GM19328 (cell line): ENCODE results near the gene TBL1X.

Experiments
- ATAC-seq: cut with Tn5 transposase; IDR thresholded peaks from one replicate; pipeline ENCODE4 v1.9.1; 2021; ENCODE audit warnings: mild to moderate bottlenecking, moderate library complexity; ENCODE audit not compliant: unreplicated experiment

TBL1X gene

DNA sequence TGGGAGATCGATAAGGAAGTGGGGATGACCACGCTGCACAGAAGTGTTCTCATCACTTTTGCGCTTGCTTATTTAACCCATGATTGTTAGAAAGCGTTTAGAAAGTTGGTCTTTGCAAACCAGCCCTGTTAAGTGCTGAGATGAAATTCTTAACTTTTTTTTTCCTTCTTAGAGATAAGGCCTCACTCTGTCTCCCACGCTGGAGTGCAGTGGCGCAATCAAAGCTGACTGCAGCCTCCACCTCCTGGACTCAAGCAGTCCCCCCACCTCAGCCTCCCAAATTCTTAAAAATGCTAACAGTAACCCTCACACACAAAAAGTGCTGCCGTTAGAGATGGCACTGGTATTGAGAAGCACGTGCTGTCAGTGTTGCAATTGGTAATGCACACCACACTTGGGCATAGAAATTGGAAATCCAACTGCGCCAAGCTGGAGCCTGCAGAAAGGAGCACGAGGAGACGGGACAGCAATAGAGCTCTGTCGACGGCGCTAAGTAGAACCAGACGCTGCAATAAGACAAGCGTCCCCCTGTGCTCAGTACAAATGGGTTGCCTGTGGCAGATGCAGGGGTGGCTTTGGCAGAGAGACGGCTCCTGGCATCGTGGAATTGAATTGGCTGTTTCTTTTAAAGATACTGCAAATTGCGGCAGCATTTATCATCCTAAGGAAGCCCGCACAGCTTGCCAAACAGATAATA is 113.4 kb downstream of the TBL1X start:
- ATAC-seq, result no peak

DNA sequence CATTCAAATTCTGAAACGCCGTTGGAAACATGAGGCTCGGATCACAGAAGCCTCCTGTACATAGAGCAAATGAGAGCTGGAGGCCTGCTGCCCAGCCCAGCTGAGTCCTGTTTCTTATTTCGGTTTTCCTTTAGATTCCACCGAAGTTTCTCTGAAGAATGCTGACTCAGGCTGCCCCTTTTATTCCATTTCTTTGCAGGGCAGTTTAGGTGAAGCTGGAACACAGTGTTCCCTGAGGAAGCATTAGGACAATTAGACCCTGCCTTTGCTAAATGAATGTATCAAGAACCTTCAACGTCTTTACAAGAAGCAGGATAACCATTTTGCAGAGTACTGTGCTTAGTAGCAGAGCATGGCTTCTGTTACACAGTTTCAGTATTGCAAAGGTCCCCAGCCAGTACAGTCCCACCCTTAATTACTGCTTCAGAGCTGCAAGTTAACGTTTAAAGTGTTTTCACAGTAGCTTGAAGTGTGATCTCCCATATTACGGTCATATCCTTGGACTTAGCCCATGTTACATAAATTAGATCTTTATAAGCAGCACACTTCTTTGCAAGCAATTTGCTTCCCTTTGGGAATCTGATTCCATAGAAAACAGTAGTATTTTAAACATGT is 117.0 kb downstream of the TBL1X start:
- ATAC-seq, result no peak

DNA sequence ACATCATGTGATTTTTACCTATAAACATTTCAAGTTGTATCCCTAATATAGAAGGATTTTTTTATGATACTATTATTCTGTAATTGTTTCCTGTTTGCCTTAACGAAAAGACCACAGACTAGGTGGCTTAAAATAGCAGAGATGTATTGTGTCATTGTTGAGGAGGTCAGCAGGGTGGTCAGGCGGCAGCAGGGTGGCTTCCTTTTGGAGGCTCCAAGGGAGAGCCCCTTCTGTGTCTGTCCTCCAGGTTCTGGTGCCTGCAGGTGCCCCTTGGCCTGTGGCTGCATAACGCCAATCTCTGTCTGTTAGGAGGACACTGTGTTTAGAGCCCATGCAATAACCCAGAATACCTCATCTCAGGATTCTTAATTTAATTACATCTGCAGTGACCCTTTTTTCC is 118.1 kb downstream of the TBL1X start:
- no peak for ATAC-seq

DNA sequence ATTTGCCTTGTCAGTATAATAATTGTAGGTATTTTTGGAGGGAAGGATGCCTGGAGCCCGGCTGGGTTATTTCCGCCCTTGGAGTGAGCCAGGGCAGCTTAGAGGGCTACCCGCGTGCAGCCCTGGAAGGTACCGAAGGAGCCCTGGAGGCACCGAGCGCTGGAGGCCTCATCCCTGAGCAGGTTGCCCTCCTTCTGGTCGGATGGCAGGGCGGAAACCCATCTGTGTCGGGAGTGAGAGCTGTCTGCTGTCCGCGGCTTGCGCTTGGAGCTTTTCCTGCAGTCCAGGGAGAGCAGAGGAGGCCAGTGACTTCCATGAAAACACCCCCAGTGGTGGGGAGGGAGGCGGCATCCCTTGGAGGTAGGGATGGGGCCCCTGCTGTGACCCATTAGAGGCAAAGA is 122.1 kb downstream of the TBL1X start:
- no peak for ATAC-seq

DNA sequence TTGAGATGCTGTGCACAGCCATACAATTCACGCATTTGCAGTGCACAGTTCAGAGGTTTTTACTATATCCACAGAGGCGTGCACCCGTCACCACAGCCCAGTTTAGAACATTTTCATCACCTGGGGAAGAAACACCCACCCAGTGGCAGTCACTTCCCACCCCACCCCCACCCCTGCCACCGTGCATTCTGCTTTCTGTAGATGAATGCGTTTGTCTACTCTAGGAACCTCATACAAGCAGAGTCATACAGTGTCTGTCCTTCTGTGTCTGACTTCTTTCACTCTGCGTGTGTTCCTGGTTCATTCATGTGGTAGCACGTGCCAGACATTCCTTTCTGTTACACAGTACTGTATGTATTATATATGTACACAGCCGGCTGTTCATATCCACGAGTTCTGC is 122.8 kb downstream of the TBL1X start:
- ATAC-seq, result no peak

DNA sequence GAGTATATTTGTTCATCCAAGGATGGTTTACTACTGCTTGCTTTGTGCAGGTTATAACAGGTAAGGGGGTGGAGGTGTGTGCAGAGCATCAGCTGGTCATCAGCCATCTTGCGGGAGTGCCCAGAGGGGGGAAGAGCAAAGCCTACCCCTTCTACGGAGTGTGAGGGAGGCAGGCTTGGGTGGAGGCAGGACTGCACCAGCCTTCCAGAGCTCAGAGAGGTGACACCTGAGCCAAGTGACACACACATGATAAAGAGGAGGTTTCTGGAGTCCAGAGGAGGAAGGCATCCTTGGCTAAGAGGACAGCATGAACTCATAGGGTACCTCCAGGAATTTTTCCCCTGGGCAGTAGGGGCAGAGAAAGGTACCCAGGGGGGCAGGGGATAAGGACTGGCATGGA is 126.6 kb downstream of the TBL1X start:
- ATAC-seq, result no peak

DNA sequence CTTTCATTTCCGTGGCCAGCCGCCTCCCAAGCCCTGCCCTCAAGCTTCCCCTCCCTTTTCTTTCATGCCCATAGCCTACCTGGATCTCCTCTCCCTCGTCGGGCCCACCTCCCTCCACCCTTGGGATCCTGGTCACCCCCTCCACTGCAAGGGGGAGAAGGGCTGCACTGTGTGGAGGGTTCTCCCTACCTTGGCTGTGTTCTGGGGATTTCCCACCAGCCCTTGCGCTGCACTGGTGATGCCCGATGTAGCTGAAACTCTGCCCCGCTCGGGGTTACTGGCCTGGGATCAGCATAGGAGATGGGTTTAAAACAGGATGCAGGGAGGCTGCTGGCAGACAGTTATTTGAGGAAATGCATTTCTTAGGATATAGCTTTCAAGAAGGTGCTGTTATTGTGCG is 128.9 kb downstream of the TBL1X start:
- no peak for ATAC-seq

DNA sequence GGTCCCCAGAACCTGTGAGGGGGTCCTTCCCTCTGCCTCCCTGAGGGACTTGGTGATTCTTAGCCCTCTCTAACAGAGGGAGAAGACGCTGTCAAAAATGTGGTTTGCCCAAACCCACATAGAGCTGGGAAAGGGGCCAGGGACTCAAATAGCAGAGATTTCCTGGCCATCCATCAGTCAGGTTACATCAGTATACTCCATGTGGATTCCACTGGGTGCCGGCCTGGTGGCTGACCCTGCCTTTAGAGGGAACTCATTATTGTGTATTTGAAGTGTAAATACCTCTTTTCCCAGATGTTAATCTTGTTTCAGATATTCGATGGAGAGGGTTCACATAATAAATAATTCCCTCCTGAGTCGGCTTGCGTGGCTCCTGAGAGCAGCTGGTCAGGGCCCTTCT is 130.3 kb downstream of the TBL1X start:
- ATAC-seq, result no peak

DNA sequence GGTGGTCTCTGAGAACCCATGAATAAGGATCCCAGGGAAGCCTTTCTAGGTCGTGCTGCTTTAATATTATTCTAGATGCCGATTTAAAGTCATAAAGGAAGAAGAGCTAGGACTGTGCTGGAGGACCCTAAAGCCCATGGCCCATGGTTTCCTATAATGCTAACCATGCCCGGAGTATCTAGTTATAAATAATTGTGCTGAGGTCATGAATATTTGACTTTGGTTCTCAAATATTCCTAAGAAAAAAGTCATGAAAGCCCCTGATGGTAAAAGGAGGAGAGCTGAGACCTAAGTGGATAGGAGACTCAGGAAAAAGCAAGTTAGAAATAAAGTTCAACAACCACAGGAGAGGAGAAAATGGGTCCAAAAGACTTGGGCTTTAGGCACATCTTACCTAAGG is 132.0 kb downstream of the TBL1X start:
- no peak for ATAC-seq

DNA sequence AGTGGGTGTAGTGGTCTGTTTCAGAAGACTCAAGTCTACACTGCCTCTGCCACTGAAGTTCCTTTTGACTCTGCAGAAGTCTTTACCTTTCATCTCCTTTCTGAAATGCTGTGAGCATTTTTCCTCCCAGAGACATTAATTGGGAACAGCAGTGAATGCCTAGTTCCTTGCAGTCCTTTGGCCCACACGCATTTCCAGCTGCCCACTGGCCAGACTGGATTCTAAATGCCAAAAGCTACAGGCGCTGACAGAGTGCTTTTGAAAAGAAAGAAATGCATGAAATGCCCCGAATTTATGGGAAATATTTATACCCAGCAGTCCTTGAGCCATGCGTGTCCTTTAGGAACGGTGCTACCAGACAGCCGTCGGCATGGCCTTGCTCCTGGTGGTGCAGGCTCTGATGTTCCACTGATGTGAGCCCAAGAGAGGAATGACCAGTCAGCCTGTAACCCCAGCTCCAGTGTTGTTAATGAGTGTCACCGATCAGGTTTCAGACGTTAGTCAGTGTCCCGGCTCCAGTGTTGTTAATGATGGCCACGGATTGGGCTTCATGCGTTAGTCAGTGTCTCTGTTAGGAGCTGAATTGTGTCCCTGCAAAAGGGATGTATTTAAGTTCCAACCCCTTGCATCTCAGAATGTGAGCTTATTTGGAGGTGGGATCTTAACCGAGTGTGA is 132.6 kb downstream of the TBL1X start:
- ATAC-seq, result no peak

DNA sequence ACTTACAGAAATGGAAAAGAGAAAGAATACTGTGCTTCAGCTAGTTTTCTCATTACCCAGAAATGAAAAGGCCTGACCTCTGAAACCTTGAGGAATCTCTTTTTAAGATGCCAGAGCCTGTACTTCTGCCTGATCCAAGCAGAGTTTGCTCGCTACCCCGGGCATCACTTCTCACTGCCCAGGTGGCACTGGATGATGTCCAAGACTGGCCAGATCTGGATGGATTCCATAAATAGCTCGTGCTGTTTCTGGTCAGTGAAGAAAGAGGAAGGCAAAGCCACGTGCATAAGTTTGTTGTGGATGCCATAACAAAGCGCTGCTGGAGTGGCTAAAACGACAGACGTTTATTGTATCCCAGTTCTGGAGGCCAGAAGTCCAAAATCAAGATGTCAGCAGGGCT is 133.5 kb downstream of the TBL1X start:
- no peak for ATAC-seq

DNA sequence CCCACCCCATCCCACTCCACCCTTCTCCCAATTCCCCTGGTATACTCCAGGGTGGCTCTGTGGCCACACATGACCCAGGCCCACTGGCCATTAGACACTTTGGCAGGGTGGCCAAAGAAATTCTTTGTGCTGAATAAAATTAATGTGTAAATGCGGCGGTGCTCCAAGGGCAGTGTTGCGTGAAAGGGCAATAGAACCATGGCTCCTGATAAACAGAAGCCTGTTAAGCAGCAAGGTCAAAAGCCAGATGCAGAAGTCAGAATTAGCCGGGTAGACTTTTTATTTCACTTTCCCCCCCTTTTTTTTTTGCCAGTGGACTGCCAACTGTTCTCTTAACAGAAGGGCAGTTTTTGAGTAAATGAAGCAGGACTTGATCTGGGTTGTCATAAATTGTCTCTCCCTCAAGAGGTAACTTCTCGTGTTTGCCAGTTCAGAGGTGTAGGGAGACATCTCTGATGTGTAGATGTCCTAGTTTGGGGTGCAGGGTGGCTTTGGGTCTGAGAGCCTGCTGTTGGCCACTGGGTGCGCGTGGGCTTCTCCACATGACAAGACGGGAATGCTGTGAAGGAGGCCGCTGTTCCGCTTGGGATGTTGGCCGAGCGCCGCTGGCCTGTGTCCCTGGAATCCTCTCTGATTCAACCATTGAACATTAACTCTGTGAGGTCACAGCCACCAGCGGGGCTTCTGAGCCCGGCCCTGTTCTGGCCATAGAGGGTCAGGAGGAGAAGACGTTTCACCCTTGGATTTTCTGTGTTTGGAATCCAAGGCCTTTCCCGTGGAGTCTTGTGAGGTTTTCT is 139.5 kb downstream of the TBL1X start:
- ATAC-seq, result no peak

DNA sequence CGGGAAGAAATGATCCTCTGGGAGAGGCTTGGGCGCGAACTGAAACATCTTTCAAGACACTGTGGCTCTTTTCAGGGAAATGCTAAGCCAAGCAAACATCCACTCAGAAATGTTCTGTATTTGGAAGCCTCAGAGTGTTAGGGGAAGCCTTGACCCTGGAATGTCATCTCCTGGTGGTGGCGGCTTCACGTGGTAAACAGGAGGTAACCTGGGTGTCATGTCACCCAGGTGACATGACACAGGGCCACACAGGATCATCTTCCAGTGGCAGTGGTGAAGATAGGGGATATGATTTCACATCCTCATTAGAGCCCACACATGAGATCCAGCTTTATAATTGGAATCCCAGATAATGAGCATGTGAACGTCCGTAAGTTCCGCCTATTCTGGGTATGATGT is 140.0 kb downstream of the TBL1X start:
- no peak for ATAC-seq

DNA sequence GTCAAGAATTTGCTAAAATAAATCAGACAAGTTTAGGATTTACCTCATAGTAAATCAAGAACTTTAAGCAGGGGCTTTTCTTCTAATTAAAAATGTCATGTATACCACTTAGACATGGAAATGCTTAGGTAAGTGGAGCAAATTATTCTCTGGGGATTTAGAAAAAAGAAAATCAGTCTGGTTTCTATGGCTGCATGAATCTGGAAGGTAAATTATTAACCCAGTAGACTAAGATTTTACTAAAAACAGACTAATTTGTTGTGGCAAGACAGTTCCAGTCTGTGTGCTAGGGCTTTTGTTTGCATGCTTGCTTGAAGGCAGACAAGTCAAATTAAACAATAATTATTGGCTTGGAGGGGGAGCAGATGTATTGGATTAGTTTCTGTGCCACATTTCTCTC is 140.6 kb downstream of the TBL1X start:
- no peak for ATAC-seq

DNA sequence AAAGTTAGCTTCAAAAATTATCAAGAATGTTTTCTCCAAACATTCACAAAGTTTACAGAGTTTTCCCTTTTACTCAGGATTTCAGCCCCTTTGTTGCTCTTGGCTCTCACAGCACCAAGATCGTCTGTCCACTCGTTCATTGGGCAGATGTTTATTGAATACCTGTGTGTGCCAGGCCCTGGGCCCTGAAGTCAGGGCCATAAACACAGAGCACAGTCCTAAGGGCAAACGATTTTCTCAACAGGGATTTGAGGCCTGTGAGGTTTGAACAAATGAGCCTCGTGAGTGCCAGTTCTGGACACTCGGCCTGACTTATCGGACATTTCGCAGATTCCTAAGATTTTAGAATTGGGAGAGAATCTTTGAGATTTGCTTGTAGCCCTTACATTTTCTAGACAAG is 142.1 kb downstream of the TBL1X start:
- no peak for ATAC-seq

DNA sequence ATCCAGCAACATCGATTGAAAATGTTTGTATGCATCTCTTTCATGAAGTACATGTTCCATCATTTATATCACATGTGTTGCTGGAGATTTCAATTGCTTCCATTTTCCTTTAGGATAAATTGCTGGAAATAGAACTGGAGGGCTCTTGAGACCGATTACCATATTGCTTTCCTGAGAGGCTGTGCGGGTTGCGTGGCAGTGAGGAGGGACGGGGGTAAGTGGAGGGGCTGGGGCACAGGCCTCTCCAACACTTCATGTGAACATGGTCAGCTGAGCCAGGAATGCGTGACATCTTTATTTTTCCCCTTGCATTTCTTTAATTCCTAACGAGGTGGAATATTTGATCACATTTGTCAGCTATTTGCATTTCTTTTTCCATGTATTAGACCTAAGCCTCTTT is 144.6 kb downstream of the TBL1X start:
- ATAC-seq, result no peak

DNA sequence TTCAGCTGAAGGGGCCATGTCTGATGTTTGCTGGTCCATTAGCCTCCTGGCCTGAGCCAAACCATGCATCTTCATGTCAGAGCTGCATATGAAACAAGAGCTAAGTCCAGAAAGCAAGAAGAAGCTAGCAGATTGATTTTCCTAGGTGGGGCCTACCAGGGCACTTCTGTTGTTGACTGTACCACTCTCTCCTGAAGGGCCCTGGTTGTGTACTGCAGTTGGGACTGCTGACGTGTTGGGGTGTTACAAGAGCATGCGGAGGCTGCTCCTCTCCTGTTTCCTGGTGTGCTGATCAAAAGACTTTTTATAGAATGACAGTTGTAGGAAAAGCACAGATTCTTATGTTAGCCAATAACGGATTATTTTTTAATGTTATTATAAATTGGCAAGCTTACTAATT is 145.1 kb downstream of the TBL1X start:
- ATAC-seq, result no peak

DNA sequence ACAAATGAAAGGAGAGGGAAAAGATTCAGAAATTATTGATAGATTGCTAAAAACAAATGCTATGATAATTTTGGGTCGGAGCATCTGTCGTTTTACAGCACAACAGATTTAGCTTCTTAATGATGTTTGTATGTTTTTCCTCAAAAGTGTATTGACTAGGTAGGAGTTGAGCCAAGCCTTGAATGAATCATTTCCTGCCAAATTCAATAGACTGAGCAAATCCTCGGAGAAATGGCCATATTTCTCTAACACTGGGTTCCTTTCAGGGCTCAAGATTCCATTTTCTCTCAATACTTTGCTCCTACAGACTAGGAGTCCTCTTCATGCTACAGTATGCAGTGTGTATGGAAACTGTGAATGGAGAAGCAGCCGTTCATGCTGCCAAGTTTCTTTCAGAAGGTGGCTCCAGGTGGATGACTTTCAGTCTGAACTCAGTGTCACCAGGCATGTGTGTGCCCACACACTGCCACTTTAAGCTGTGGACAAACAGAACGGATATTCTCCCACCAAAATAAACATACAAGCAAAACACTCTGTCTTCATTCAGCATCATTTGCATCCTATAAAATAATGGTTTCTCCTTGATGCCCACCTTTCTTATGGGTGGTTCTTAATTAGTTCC is 146.0 kb downstream of the TBL1X start:
- ATAC-seq, result no peak

DNA sequence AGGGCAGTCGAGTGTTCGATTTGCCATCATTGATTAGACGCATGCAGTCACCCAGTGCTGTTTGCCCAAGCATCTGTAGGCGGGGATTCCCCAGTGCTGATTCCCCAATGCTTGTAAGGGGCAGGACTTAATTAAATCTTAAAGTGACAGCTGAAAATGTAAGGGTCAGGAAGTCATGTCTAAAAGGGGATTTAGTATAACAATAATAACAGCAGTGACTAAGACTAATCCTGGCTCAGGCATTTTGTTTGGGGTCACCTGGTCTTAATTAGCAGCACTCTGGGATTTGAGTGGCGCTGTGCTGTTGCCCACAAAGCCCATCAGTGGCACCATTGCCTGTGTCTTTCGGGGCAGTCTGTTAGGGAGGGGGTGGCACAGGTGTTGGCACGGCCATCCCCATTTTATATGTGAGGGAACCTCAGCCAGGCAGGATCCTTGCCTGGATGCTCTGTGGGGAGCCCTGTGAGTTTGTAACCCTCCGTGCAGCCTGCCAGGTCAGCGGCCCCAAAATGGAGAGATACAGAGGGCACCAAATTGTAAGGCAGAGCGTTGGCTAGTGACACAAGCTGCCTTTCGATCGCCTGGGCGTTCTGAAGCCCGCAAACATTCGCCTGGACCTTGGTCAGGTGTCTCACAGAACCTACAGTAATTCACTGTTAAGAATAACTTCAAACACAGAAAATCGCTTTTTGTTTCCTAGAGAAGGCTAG is 146.7 kb downstream of the TBL1X start:
- ATAC-seq, result no peak

DNA sequence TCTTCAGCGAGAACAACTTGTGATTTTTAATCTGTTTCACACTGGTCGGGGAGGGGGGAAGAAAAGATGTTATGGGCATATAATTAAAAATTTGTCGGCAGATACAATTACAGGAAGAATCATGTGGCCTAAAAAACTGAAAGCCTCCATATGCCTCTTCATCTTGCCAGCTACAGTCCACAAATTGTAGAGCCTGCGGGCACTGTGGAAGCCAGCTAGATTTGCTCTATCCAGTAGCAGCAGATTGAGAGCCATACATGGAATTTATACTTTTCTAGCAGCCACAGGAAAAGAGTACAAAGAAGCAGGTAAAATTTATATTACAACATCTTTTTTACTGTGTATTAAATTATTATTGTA is 147.3 kb downstream of the TBL1X start:
- ATAC-seq, result no peak

DNA sequence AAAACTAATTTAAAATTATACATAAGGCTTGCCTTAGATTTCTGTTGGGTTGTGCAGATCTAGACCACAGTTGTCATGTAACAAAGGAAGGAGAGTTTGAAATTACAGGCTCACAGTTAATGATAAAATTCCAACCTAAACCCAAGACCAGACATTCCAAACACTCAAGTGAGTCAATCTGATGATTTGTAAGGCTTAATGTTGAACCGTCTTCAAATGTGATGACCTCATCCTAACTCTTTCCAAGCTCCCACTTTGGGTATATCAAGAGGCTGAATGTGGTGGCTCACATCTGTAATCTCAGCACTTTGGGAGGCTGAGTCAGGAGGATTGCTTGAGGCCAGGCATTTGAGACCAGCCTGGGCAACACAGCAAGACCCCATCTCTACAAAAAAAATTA is 149.2 kb downstream of the TBL1X start:
- no peak for ATAC-seq
